HK-2 (cell line): Measurements from ENCODE around the gene TMEM141.
"Not testable (repeated sequence)": the region's sequence is repeated elsewhere in the genome, so short reads cannot be mapped to it uniquely, and the experiment has no call there.

Source experiments
- DNase-seq: peaks from one replicate; pipeline ENCODE4 v3.0.0-alpha.2; 2018; ENCODE audit not compliant: unreplicated experiment

The TMEM141 gene

GRCh38 chr9:136833381-136834048, 42.4 kb downstream of the TMEM141 start:
- peak; percentile 33 for DNase-seq

GRCh38 chr9:136835162-136835931, 44.2 kb downstream of the TMEM141 start:
- DNase-seq, result peak; percentile 35

GRCh38 chr9:136835932-136836904, 45.1 kb downstream of the TMEM141 start:
- peak; percentile 46 for DNase-seq

GRCh38 chr9:136837146-136837855, 46.2 kb downstream of the TMEM141 start:
- peak; percentile 13 for DNase-seq

GRCh38 chr9:136837856-136838277, 46.7 kb downstream of the TMEM141 start:
- peak; percentile 16 for DNase-seq

- DNase-seq, result peak; percentile 50
These were observed 47.4 kb downstream of the TMEM141 start for GRCh38 chr9:136838314-136839228.

GRCh38 chr9:136839229-136840139, 48.3 kb downstream of the TMEM141 start:
- DNase-seq, result peak; percentile 28

GRCh38 chr9:136840140-136840876, 49.2 kb downstream of the TMEM141 start:
- DNase-seq, result peak; percentile 42

GRCh38 chr9:136840877-136841645, 49.9 kb downstream of the TMEM141 start:
- peak; percentile 87 for DNase-seq

- not testable (repeated sequence) for DNase-seq
These were observed 50.7 kb downstream of the TMEM141 start for GRCh38 chr9:136841646-136842379.

GRCh38 chr9:136842380-136842948, 51.3 kb downstream of the TMEM141 start, which contains the start of gene AJM1:
AJM1 (plus strand) TSS chr9:136842478; CDS start chr9:136844415, 1,937 bp downstream.
- peak; percentile 76 for DNase-seq
